Measurements from ENCODE around the gene TDRD12. TPM values are rescaled to one million over a fixed set of nuclear protein-coding genes. Genes with fewer than 3 reads are reported as not detected.

The TDRD12 gene
- total and polyA plus RNA-seq, 2 of the 13 experiments (the other 11 are each of a cell fraction or from before 2014, with no cell fraction given), result 0.03 to 0.40 TPM

DNA sequence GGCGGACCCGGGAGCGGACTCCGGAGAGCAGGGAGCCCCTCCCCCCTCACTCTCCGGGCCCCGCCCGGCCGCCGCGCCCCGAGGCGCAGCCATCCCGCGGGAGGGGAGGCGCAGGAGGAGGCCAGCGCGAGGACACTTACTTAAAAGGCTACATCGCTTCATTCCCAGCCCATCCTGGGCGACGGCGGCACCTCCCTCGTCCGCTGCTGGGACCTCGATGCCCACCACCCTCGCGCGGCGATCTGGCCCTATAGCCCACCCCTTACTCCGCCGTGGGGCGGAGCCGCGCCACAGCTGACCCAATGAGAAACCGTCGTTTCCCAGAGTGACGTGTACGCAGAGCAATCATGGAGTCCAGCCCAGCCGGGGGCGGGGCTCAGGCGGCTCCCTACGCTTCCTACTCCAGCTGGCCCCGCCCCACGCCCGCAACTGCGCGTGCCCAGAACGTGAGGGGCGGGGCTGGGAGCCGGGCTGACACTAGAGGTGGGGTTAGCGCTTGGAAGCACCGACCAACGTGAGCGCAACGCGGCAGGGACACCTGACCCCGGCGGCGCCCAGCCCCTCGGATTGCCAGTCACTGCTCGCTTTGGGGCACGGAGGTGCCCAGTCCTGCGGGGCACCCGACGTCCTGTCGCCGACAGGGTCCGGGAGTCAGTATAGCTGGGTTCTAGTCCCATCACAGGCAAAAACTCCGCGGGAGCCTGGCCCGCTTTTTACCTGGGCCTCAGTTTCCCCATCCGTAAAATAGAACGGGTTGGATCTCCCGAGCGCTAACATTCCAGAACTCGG is 44.4 kb upstream of the TDRD12 start, which contains the start of gene ANKRD27 (continued):
- TF ChIP-seq, protein P1, sequence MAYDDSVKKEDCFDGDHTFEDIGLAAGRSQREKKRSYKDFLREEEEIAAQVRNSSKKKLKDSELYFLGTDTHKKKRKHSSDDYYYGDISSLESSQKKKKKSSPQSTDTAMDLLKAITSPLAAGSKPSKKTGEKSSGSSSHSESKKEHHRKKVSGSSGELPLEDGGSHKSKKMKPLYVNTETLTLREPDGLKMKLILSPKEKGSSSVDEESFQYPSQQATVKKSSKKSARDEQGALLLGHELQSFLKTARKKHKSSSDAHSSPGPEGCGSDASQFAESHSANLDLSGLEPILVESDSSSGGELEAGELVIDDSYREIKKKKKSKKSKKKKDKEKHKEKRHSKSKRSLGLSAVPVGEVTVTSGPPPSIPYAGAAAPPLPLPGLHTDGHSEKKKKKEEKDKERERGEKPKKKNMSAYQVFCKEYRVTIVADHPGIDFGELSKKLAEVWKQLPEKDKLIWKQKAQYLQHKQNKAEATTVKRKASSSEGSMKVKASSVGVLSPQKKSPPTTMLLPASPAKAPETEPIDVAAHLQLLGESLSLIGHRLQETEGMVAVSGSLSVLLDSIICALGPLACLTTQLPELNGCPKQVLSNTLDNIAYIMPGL (CRISPR knock-in tag; IDR thresholded peaks at IDR 0.05; ENCODE audit: borderline replicate concordance in 1 of 2, low read depth in 1 of 2), result peak; percentile 15 to 31; a peak in 1 of 4 replicates
- TF ChIP-seq ZNF333 (CRISPR knock-in tag; IDR thresholded peaks at IDR 0.05; ENCODE audit: borderline replicate concordance) (peak; percentile 0; the same call in 1 of the 2 replicates), HNRNPL (IDR thresholded peaks at IDR 0.05; ENCODE audit: low read depth, low read length) (peak; percentile 71), MTF1 (CRISPR knock-in tag; IDR thresholded peaks at IDR 0.05) (0 out of 2 replicates have a peak, but pooled peaks have one; percentile 31), ZNF431 (CRISPR knock-in tag; IDR thresholded peaks at IDR 0.05; ENCODE audit: borderline replicate concordance, low read depth) (peak; percentile 45; the same call in 1 of the 2 replicates), ZNF331 (CRISPR knock-in tag; IDR thresholded peaks at IDR 0.05) (no peak), ZNF660 (CRISPR knock-in tag; IDR thresholded peaks at IDR 0.05; ENCODE audit: borderline replicate concordance, low read depth) (no peak), ISX (CRISPR knock-in tag; conservative IDR thresholded peaks at IDR 0.05) (no peak), KMT2B (CRISPR knock-in tag; IDR thresholded peaks at IDR 0.05) (0 out of 2 replicates have a peak, but pooled peaks have one; percentile 41), PHF21A (CRISPR knock-in tag; IDR thresholded peaks at IDR 0.05) (0 out of 2 replicates have a peak, but pooled peaks have one; percentile 37), DPF2 (CRISPR knock-in tag; IDR thresholded peaks at IDR 0.05; ENCODE audit: borderline replicate concordance, low read depth) (no peak), ZNF777 (CRISPR knock-in tag; IDR thresholded peaks at IDR 0.05) (peak; percentile 40; the same call in 1 of the 2 replicates), SALL1 (CRISPR knock-in tag; IDR thresholded peaks at IDR 0.05) (peak; percentile 62; the same call in 1 of the 2 replicates), REPIN1 (CRISPR knock-in tag; IDR thresholded peaks at IDR 0.05; ENCODE audit: borderline replicate concordance, low read depth) (no peak), BCL6 (CRISPR knock-in tag; IDR thresholded peaks at IDR 0.05) (0 out of 2 replicates have a peak, but pooled peaks have one; percentile 6)
- TF ChIP-seq, protein P2, sequence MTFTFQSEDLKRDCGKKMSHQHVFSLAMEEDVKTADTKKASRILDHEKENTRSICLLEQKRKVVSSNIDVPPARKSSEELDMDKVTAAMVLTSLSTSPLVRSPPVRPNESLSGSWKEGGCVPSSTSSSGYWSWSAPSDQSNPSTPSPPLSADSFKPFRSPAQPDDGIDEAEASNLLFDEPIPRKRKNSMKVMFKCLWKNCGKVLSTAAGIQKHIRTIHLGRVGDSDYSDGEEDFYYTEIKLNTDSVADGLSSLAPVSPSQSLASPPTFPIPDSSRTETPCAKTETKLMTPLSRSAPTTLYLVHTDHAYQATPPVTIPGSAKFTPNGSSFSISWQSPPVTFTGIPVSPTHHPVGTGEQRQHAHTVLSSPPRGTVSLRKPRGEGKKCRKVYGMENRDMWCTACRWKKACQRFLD (CRISPR knock-in tag; IDR thresholded peaks at IDR 0.05; ENCODE audit: borderline replicate concordance), result peak; percentile 54; the same call in 1 of the 2 replicates
- TF ChIP-seq, protein P3, sequence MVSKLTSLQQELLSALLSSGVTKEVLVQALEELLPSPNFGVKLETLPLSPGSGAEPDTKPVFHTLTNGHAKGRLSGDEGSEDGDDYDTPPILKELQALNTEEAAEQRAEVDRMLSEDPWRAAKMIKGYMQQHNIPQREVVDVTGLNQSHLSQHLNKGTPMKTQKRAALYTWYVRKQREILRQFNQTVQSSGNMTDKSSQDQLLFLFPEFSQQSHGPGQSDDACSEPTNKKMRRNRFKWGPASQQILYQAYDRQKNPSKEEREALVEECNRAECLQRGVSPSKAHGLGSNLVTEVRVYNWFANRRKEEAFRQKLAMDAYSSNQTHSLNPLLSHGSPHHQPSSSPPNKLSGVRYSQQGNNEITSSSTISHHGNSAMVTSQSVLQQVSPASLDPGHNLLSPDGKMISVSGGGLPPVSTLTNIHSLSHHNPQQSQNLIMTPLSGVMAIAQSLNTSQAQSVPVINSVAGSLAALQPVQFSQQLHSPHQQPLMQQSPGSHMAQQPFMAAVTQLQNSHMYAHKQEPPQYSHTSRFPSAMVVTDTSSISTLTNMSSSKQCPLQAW (CRISPR knock-in tag; IDR thresholded peaks at IDR 0.05), result 0 out of 2 replicates have a peak, but pooled peaks have one; percentile 43
- TF ChIP-seq, protein P4, sequence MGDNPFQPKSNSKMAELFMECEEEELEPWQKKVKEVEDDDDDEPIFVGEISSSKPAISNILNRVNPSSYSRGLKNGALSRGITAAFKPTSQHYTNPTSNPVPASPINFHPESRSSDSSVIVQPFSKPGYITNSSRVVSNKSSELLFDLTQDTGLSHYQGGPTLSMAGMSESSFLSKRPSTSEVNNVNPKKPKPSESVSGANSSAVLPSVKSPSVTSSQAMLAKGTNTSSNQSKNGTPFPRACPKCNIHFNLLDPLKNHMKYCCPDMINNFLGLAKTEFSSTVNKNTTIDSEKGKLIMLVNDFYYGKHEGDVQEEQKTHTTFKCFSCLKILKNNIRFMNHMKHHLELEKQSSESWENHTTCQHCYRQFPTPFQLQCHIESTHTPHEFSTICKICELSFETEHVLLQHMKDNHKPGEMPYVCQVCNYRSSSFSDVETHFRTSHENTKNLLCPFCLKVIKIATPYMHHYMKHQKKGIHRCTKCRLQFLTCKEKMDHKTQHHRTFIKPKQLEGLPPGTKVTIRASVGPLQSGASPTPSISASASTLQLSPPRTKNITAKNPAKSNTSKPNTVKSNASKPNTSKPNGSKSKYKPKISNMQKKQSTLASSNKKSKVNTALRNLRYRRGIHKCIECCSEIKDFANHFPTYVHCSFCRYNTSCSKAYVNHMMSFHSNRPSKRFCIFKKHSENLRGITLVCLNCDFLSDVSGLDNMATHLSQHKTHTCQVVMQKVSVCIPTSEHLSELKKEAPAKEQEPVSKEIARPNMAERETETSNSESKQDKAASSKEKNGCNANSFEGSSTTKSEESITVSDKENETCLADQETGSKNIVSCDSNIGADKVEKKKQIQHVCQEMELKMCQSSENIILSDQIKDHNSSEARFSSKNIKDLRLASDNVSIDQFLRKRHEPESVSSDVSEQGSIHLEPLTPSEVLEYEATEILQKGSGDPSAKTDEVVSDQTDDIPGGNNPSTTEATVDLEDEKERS (CRISPR knock-in tag; IDR thresholded peaks at IDR 0.05), result 0 out of 2 replicates have a peak, but pooled peaks have one; percentile 50
- TF ChIP-seq, protein P5, sequence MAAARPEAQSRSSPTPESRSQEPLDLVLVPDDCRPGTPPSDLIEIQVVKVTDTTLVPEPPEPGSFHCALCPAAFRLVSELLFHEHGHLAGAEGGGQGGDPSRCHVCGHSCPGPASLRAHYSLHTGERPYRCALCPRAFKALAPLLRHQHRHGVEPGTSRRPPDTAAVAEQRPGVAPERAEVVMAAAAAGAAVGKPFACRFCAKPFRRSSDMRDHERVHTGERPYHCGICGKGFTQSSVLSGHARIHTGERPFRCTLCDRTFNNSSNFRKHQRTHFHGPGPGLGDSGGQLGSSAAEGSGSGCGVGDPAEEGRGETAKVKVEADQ (CRISPR knock-in tag; IDR thresholded peaks at IDR 0.05; ENCODE audit: borderline replicate concordance), result no peak

Measured in HepG2 (cell line).